Nephron progenitor cell (in vitro differentiated cells): ENCODE results near the gene NAE1.

Experiments
- DNase-seq: peaks from one replicate; pipeline ENCODE4 v3.0.0; 2021
- H3K27ac Mint-ChIP-seq: 2 replicates; pipeline ENCODE4 v1.8.0; 2021; ENCODE audit warnings: mild to moderate bottlenecking, moderate library complexity, mixed read lengths
- H3K27me3 Mint-ChIP-seq: 2 replicates; pipeline ENCODE4 v1.8.0; 2021; ENCODE audit warnings: mild to moderate bottlenecking, low read depth, mixed read lengths; ENCODE audit not compliant: poor library complexity
- H3K36me3 Mint-ChIP-seq: 2 replicates; pipeline ENCODE4 v1.8.0; 2021; ENCODE audit warnings: low read depth, mixed read lengths
- H3K4me1 Mint-ChIP-seq: 2 replicates; pipeline ENCODE4 v1.8.0; 2021; ENCODE audit warnings: mixed read lengths
- H3K4me3 Mint-ChIP-seq: 2 replicates; pipeline ENCODE4 v1.8.0; 2021; ENCODE audit warnings: mild to moderate bottlenecking, moderate library complexity, mixed read lengths
- H3K9me3 Mint-ChIP-seq: 2 replicates; pipeline ENCODE4 v1.8.0; 2021; ENCODE audit warnings: mild to moderate bottlenecking, moderate library complexity, mixed read lengths
- TF ChIP-seq, protein P1 (sequence below): fragments of 200-600 bp; sonication (generic); IDR thresholded peaks from 2 replicates; pipeline ENCODE4 v1.5.0; 2021; ENCODE audit warnings: antibody characterized with exemption

NAE1 gene

DNA sequence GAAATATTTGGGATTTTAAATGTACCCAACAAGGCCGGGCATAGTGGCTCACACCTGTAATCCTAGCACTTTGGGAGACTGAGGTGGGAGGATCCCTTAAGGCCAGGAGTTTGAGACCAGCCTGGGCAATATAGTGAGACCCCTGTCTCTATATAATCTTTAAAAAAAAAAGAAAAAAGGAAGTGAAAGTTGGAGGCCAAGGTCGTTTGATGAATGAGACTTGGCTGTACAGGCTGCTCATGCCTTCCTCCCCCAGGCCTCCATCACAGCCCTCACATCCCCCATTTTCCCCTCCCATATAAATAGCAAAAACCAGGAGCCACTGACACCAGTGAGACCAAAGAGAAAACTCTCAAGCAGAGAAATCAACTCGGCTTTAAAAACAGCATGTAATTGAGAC lies 10.1 kb upstream of the NAE1 start:
- Mint-ChIP-seq H3K27me3 (peaks cover 88% of the 10 kb centered on the region), H3K9me3 (peaks cover 15% of the 10 kb centered on the region), H3K36me3 (no peaks in the 10 kb centered on the region), H3K4me1 (no peaks in the 10 kb centered on the region), H3K27ac (no peak overlapping the region), H3K4me3 (no peak overlapping the region)
- DNase-seq: no peak
- TF ChIP-seq, protein P1, sequence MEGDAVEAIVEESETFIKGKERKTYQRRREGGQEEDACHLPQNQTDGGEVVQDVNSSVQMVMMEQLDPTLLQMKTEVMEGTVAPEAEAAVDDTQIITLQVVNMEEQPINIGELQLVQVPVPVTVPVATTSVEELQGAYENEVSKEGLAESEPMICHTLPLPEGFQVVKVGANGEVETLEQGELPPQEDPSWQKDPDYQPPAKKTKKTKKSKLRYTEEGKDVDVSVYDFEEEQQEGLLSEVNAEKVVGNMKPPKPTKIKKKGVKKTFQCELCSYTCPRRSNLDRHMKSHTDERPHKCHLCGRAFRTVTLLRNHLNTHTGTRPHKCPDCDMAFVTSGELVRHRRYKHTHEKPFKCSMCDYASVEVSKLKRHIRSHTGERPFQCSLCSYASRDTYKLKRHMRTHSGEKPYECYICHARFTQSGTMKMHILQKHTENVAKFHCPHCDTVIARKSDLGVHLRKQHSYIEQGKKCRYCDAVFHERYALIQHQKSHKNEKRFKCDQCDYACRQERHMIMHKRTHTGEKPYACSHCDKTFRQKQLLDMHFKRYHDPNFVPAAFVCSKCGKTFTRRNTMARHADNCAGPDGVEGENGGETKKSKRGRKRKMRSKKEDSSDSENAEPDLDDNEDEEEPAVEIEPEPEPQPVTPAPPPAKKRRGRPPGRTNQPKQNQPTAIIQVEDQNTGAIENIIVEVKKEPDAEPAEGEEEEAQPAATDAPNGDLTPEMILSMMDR: no peak

DNA sequence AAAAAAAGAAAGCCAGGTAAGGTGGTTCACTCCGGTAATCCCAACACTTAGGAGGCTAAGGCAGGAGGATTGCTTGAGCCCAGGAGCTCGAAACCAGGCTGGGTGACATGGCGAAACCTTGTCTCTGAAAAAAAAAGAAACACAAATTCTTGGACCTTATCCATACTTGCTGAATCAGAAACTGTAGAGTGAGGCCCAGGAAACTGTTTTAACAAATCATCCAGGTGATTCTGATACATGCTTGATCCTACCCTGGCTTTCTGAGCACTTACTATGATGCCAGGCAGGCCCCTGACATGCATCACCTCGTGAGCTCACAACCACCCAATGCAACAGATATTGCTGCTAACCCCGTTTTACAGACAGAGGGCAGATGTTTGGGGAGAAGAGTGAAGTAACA lies 4.0 kb upstream of the NAE1 start:
- Mint-ChIP-seq H3K4me1 (peaks cover 15% of the 10 kb centered on the region), H3K27me3 (peaks cover 58% of the 10 kb centered on the region), H3K36me3 (no peaks in the 10 kb centered on the region), H3K27ac (no peak overlapping the region), H3K9me3 (peaks cover 15% of the 10 kb centered on the region), H3K4me3 (no peak overlapping the region)
- DNase-seq: no peak
- TF ChIP-seq, protein P1: no peak

DNA sequence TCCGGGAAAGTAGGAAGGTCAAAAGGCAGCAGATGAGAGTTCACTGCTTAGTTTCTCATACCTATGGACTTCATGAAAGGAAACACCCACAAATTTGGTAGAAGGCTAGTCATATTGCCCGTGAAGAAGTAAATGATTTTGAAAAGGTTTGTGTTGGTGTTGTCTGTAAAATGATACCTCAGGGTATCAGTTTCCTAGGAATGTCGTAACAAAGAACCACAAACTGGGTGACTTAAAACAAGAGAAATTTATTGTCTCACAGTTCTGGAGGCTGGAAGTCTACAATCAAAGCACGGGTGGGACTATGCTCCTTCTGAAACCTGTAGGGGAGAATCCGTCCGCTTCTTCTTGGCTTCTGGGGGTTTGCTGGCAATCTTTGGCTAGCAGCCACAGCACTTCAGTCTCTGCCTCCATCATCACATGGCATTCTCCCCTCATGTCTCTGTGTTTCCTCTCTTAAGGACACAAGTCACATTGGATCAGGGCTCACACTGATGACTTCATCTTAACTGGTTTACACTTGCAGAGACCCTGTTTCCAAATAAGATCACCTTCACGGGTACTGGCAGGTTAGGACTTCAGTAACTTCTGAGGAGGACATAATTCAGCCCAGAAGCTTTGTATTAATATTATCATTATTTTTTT lies 2.0 kb upstream of the NAE1 start:
- Mint-ChIP-seq H3K36me3 (peaks cover 10% of the 10 kb centered on the region), H3K27me3 (peaks cover 39% of the 10 kb centered on the region), H3K27ac (peak overlapping the region; percentile 6), H3K4me1 (peaks cover 29% of the 10 kb centered on the region), H3K9me3 (no peaks in the 10 kb centered on the region), H3K4me3 (no peak overlapping the region)
- DNase-seq: no peak
- TF ChIP-seq, protein P1: no peak

DNA sequence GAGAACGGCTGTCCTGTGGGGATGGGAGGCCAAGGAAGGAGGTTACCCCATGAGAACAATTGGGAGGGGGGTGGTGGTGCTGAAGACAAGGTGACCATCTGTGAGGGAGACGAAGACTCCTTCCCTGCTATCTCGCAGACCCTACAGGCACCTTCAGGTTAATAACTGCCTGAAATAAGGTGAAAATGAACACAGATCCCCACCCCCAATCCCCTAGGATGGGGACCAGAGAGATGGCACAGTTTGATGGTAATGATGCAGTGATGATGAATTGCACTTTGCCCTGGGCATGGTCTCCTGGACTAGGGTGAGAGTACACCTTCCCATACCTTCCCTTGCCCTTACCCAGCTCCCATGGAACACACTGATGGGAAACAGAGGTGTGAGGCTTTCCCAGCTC lies 1.4 kb upstream of the NAE1 start:
- H3K4me3 Mint-ChIP-seq: no peak overlapping the region
- no peak for DNase-seq
- H3K27ac Mint-ChIP-seq: peak overlapping the region; percentile 6
- H3K27me3 Mint-ChIP-seq: peaks cover 35% of the 10 kb centered on the region
- H3K36me3 Mint-ChIP-seq: peaks cover 16% of the 10 kb centered on the region
- H3K9me3 Mint-ChIP-seq: no peaks in the 10 kb centered on the region
- peaks cover 31% of the 10 kb centered on the region for H3K4me1 Mint-ChIP-seq
- TF ChIP-seq, protein P1: no peak

DNA sequence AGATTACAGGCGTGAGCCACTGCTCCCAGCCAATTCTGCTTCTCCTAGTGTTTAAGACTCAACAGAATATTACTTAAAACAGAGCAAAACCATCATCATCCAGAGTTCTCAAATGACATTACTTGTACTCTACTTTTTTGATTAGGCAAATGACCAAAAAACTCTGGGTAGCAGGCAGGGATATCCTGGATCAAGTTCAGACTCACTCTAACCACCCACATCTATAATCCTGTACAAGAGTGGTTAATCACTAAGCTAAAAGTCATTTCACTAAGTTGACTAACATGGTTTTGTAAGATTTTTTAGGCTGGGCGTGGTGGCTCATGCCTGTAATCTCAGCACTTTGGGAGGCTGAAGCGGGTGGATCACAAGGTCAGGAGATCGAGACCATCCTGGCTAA lies 6.8 kb downstream of the NAE1 start:
- Mint-ChIP-seq H3K9me3 (no peaks in the 10 kb centered on the region), H3K27ac (peak overlapping the region; percentile 89), H3K27me3 (peaks cover 2% of the 10 kb centered on the region), H3K4me3 (no peak overlapping the region), H3K36me3 (peaks cover 79% of the 10 kb centered on the region), H3K4me1 (peaks cover 17% of the 10 kb centered on the region)
- TF ChIP-seq, protein P1: no peak
- no peak for DNase-seq

DNA sequence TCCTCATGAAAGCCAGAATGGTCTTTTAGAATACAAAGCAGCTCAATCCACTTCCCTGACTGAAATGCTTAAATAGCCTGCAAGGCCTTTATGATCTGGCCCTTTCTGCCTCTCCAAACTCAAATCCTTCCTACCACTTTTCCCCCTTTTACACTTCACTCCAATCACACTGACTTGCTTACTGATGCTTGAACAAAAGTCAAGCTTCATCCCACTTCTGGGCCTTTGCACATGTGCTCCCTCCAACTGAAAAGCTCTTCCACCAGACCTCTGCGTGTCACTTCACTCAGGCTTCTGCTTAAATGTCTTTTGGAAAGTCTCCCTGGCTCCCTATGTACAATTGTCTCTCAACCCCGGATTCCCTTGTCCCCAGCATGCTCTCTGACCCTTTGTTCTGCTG lies 16.0 kb downstream of the NAE1 start:
- H3K4me1 Mint-ChIP-seq: no peaks in the 10 kb centered on the region
- no peaks in the 10 kb centered on the region for H3K27me3 Mint-ChIP-seq
- no peak overlapping the region for H3K4me3 Mint-ChIP-seq
- TF ChIP-seq, protein P1: no peak
- H3K9me3 Mint-ChIP-seq: no peaks in the 10 kb centered on the region
- peaks cover 92% of the 10 kb centered on the region for H3K36me3 Mint-ChIP-seq
- DNase-seq: no peak
- peak overlapping the region; percentile 30 for H3K27ac Mint-ChIP-seq
